ENCODE data around the gene CIP2A. TPM values are rescaled to one million over a fixed set of nuclear protein-coding genes. Genes with fewer than 3 reads are reported as not detected.

The CIP2A gene
- total RNA-seq, 1 experiment from 2014 or later, result 34.2 TPM

DNA sequence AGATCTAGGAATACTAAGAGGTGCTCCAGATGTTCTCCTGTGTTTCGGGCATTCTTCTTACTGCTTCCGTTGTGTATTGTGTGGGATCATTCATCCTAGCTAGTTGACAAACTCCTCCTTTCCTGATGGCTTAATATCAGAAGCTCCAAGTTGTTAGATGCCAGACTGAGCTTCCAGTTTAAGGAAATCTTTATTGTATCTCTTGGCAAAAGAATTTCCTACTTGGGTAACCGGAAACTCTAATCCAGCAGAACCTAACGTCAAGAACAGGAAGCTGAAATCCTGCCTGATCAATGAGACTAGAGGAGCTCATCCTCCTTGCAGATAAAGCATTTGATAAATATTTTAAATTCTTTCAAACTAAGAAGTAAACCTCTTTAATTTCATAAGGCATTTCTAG is 51.2 kb downstream of the CIP2A start:
- TF ChIP-seq, protein P1, sequence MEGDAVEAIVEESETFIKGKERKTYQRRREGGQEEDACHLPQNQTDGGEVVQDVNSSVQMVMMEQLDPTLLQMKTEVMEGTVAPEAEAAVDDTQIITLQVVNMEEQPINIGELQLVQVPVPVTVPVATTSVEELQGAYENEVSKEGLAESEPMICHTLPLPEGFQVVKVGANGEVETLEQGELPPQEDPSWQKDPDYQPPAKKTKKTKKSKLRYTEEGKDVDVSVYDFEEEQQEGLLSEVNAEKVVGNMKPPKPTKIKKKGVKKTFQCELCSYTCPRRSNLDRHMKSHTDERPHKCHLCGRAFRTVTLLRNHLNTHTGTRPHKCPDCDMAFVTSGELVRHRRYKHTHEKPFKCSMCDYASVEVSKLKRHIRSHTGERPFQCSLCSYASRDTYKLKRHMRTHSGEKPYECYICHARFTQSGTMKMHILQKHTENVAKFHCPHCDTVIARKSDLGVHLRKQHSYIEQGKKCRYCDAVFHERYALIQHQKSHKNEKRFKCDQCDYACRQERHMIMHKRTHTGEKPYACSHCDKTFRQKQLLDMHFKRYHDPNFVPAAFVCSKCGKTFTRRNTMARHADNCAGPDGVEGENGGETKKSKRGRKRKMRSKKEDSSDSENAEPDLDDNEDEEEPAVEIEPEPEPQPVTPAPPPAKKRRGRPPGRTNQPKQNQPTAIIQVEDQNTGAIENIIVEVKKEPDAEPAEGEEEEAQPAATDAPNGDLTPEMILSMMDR (conservative IDR thresholded peaks at IDR 0.05), result no peak
- no peak overlapping the region for H2AFZ ChIP-seq (ENCODE audit: low read length)
- H3K18ac ChIP-seq (ENCODE audit: insufficient read length, low read depth, low read length), result no peak overlapping the region
- H3K79me1 ChIP-seq (ENCODE audit: insufficient read depth, low read depth, low read length, poor library complexity, severe bottlenecking), result no peaks in the 10 kb centered on the region
- no peaks in the 10 kb centered on the region for H3K27me3 Mint-ChIP-seq (ENCODE audit: low read depth)
- H3K9me3 Mint-ChIP-seq, result no peaks in the 10 kb centered on the region
- H2BK120ac ChIP-seq (ENCODE audit: low read depth, low read length, poor library complexity, severe bottlenecking), result no peak overlapping the region
- H3K36me3 Mint-ChIP-seq (ENCODE audit: insufficient read depth in 1 of 3, low read depth in 3 of 3), result peaks cover 0 to 9% (median 4%) of the 10 kb centered on the region in 3 experiments; a peak in 5 of 7 replicates
- H3K27ac ChIP-seq (ENCODE audit: insufficient read length, low read depth, low read length), result no peak overlapping the region
- H4K91ac ChIP-seq (ENCODE audit: insufficient read length, low read depth, low read length), result no peak overlapping the region
- H3K4me1 ChIP-seq (ENCODE audit: insufficient read depth, low read length), result peaks cover 4% of the 10 kb centered on the region; the same call in 1 of the 2 replicates
- H3K27me3 ChIP-seq (ENCODE audit: insufficient read depth, low read length), result no peaks in the 10 kb centered on the region
- no peak overlapping the region for H3K4me2 ChIP-seq (ENCODE audit: insufficient read depth, insufficient read length, low read length)
- no peak overlapping the region for H2AK5ac ChIP-seq (ENCODE audit: insufficient read length, low read length)
- H3K9ac ChIP-seq (ENCODE audit: extremely low read depth, insufficient read length, low read length), result no peak overlapping the region
- DNase-seq, result no peak
- no peak overlapping the region for H3K4ac ChIP-seq (ENCODE audit: low read depth, low read length)
- H3K14ac ChIP-seq (ENCODE audit: insufficient read depth, low read length), result no peak overlapping the region
- WGBS (ENCODE audit: extremely low coverage, insufficient read length, low lambda C conversion rate), result no CpG with 5 or more reads among the region's 4 CpGs
- H3T11ph ChIP-seq (ENCODE audit: low read length), result no peak overlapping the region
- H4K20me1 ChIP-seq (ENCODE audit: control insufficient read depth, insufficient read depth, insufficient read length), result no peaks in the 10 kb centered on the region
- H2BK5ac ChIP-seq (ENCODE audit: insufficient read length, low read length), result no peak overlapping the region
- no peak overlapping the region for H3K23ac ChIP-seq (ENCODE audit: insufficient read length, low read depth, low read length)
- H3K27ac Mint-ChIP-seq, result no peak overlapping the region
- no peaks in the 10 kb centered on the region for H3K23me2 ChIP-seq (ENCODE audit: insufficient read length, low read depth, low read length, poor library complexity, severe bottlenecking)
- no peak overlapping the region for H4K8ac ChIP-seq (replicated peaks; ENCODE audit: insufficient read length, low read depth, low read length)
- no peaks in the 10 kb centered on the region for H3K9me3 ChIP-seq (ENCODE audit: control insufficient read depth, low read depth, low read length)
- H3K56ac ChIP-seq (ENCODE audit: insufficient read length, low read depth, low read length), result no peak overlapping the region
- H3K4me3 Mint-ChIP-seq, result no peak overlapping the region
- no peaks in the 10 kb centered on the region for H3K79me2 ChIP-seq (ENCODE audit: insufficient read depth, low read length)
- H2BK15ac ChIP-seq (ENCODE audit: low read depth, low read length), result no peak overlapping the region
- H4K5ac ChIP-seq (ENCODE audit: insufficient read length, low read depth, low read length), result no peak overlapping the region
- H3K4me1 Mint-ChIP-seq, result peaks cover 15 to 24% of the 10 kb centered on the region in 2 experiments
- no peak overlapping the region for H2BK12ac ChIP-seq (ENCODE audit: insufficient read length, low read depth, low read length)
- no peak overlapping the region for H2BK20ac ChIP-seq (ENCODE audit: low read depth, low read length, poor library complexity, severe bottlenecking)
